Effector CD8-positive, alpha-beta T cell (primary cell): ENCODE results near the gene FCER1G.

Experiments
- DNase-seq: peaks from one replicate; lab custom pipeline; 2025; lab: John Stamatoyannopoulos, UW

FCER1G gene

GRCh38 chr1:161266202-161266601, 51.1 kb downstream of the FCER1G start:
- DNase-seq, result no peak

DNA sequence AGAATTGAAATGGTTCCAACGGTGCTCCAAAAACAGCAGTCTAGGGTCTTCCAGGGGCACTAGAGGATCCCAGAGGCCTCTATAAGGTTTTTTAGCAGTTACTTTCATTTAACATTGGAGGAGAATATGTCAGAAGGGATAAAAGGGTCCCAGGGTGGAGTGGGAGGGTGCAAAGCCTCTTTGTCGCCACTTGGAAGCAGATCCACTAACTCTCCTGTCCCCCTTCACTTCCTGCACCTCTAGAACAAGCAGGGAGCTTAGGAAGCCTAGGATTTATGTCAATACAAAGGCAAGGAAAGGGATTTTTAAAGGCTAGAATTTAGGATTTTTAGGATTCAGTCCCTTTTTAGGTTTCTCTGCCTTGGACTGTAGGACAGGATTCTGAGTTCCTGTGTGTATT, 51.7 kb downstream of the FCER1G start:
- DNase-seq, result no peak

- DNase-seq, result no peak
Observed at GRCh38 chr1:161267321-161267720, 52.2 kb downstream of the FCER1G start.
